Endodermal cell (in vitro differentiated cells): ENCODE measurements around the gene TULP4. TPM values are rescaled to one million over a fixed set of nuclear protein-coding genes. Genes with fewer than 3 reads are reported as not detected.

Source experiments
- DNase-seq: peaks from one replicate; pipeline ENCODE4 v3.0.0-alpha.2; 2017
- H3K27ac ChIP-seq: 2 replicates; pipeline ENCODE4 v1.5.1; 2013; ENCODE audit warnings: mild to moderate bottlenecking, low read depth, low read length, moderate library complexity
- H3K27me3 ChIP-seq: 2 replicates; pipeline ENCODE4 v1.6.1; 2013; ENCODE audit warnings: mild to moderate bottlenecking, low read length, moderate library complexity; ENCODE audit not compliant: insufficient read depth, control insufficient read depth, poor library complexity, severe bottlenecking
- H3K36me3 ChIP-seq: 2 replicates; pipeline ENCODE4 v1.7.0; 2013; ENCODE audit warnings: mild to moderate bottlenecking, low read length, moderate library complexity; ENCODE audit not compliant: control insufficient read depth, insufficient read depth
- H3K4me1 ChIP-seq: one replicate; pipeline ENCODE4 v1.7.0; 2013; ENCODE audit warnings: low read length; ENCODE audit not compliant: control insufficient read depth, insufficient read depth
- H3K4me3 ChIP-seq: 2 replicates; pipeline ENCODE4 v1.5.1; 2013; ENCODE audit warnings: mild to moderate bottlenecking, low read length, moderate library complexity
- H3K9ac ChIP-seq: 2 replicates; pipeline ENCODE4 v1.6.1; 2013; ENCODE audit warnings: mild to moderate bottlenecking, low read length, moderate library complexity; ENCODE audit not compliant: poor library complexity, severe bottlenecking; ENCODE audit errors: extremely low read depth
- H3K9me3 ChIP-seq: 2 replicates; pipeline ENCODE4 v1.6.1; 2013; ENCODE audit warnings: mild to moderate bottlenecking, low read length, moderate library complexity; ENCODE audit not compliant: control insufficient read depth
- H3K27ac Mint-ChIP-seq: 2 replicates; pipeline ENCODE4 v1.8.0; 2020; ENCODE audit warnings: mixed read lengths
- H3K27me3 Mint-ChIP-seq: 2 replicates; pipeline ENCODE4 v1.8.0; 2021; ENCODE audit warnings: mild to moderate bottlenecking, mixed read lengths; ENCODE audit not compliant: insufficient read depth
- H3K36me3 Mint-ChIP-seq: 2 replicates; pipeline ENCODE4 v1.8.0; 2020; ENCODE audit warnings: low read depth, mixed read lengths
- H3K4me1 Mint-ChIP-seq: 2 replicates; pipeline ENCODE4 v1.8.0; 2020; ENCODE audit warnings: mixed read lengths
- H3K4me3 Mint-ChIP-seq: 2 replicates; pipeline ENCODE4 v1.8.0; 2020; ENCODE audit warnings: mild to moderate bottlenecking, moderate library complexity, mixed read lengths
- H3K9me3 Mint-ChIP-seq: 2 replicates; pipeline ENCODE4 v1.8.0; 2020; ENCODE audit warnings: mild to moderate bottlenecking, mixed read lengths
- CTCF ChIP-seq: fragments of 200-600 bp; sonication (generic); conservative IDR thresholded peaks from 2 replicates; pipeline ENCODE4 v1.5.0; 2021; ENCODE audit warnings: antibody characterized with exemption, mild to moderate bottlenecking
- WGBS, 2 experiments: methylation state at CpG; one replicate each; pipeline versions ENCODE4 v1.1.5 to v1.1.7; 2013; ENCODE audit warnings: missing lambda C conversion rate in 2 of 2, mixed read lengths in 1 of 2; ENCODE audit not compliant: insufficient coverage in 1 of 2, insufficient read length in 1 of 2; 5-methylcytosine and 5-hydroxymethylcytosine counted together
- total RNA-seq, 2 donors: library from RNA; stranded (reverse); fragmentation: NEBNext Ultra II Directional in 1 of 2; extraction: Animal tissue kit (Norgen Biotek cat#: 25700) in 1 of 2; gene quantifications; 2 replicates in 1 of 2; 3 replicates in 1 of 2; pipeline ENCODE4 v1.2.1, GENCODE V29; 2021

The TULP4 gene
- total RNA-seq, 2 donors from 2014 or later, result 102 to 103 TPM

- 96 to 100% methylated on average over 2 of the region's 2 CpGs for WGBS, 2 experiments
- Mint-ChIP-seq H3K4me1 (peaks cover 5% of the 10 kb centered on the region), H3K4me3 (no peak overlapping the region), H3K27me3 (no peaks in the 10 kb centered on the region), H3K27ac (no peak overlapping the region), H3K36me3 (peaks cover 29% of the 10 kb centered on the region), H3K9me3 (peaks cover 8% of the 10 kb centered on the region)
- peaks cover 16% of the 10 kb centered on the region for H3K9me3 ChIP-seq
- H3K4me1 ChIP-seq, result no peaks in the 10 kb centered on the region
- no peak overlapping the region for H3K9ac ChIP-seq
- H3K36me3 ChIP-seq, result peaks cover 5% of the 10 kb centered on the region
- no peak for DNase-seq
- TF ChIP-seq CTCF, result no peak
- no peaks in the 10 kb centered on the region for H3K27me3 ChIP-seq
- H3K27ac ChIP-seq, result no peak overlapping the region
- H3K4me3 ChIP-seq, result no peak overlapping the region
Observed at GRCh38 chr6:158405933-158406332, 93.7 kb downstream of the TULP4 start.

- peaks cover 26% of the 10 kb centered on the region for H3K36me3 Mint-ChIP-seq
- Histone ChIP-seq H3K27me3 (no peaks in the 10 kb centered on the region), H3K9ac (no peak overlapping the region), H3K4me3 (no peak overlapping the region), H3K27ac (no peak overlapping the region), H3K36me3 (peaks cover 5% of the 10 kb centered on the region), H3K9me3 (peaks cover 16% of the 10 kb centered on the region), H3K4me1 (no peaks in the 10 kb centered on the region)
- no peak overlapping the region for H3K27ac Mint-ChIP-seq
- peaks cover 8% of the 10 kb centered on the region for H3K9me3 Mint-ChIP-seq
- no peak for TF ChIP-seq CTCF
- no peak for DNase-seq
- 80 to 100% methylated on average over 2 of the region's 2 CpGs for WGBS, 2 experiments
- H3K4me1 Mint-ChIP-seq, result peaks cover 5% of the 10 kb centered on the region
- no peak overlapping the region for H3K4me3 Mint-ChIP-seq
- no peaks in the 10 kb centered on the region for H3K27me3 Mint-ChIP-seq
Observed at GRCh38 chr6:158406736-158407135, 94.5 kb downstream of the TULP4 start.

GRCh38 chr6:158408013-158408412 is 95.7 kb downstream of the TULP4 start:
- no peak overlapping the region for H3K27ac ChIP-seq
- no peak for DNase-seq
- no peaks in the 10 kb centered on the region for H3K27me3 ChIP-seq
- no peaks in the 10 kb centered on the region for H3K4me1 ChIP-seq
- H3K9me3 ChIP-seq, result peaks cover 16% of the 10 kb centered on the region
- H3K36me3 ChIP-seq, result peaks cover 11% of the 10 kb centered on the region
- Mint-ChIP-seq H3K36me3 (peaks cover 28% of the 10 kb centered on the region), H3K4me3 (no peak overlapping the region), H3K27me3 (no peaks in the 10 kb centered on the region), H3K27ac (no peak overlapping the region), H3K4me1 (peaks cover 5% of the 10 kb centered on the region), H3K9me3 (peaks cover 8% of the 10 kb centered on the region)
- WGBS, 2 experiments, result 94 to 96% methylated on average over 4 to 9 of the region's 9 CpGs
- no peak overlapping the region for H3K9ac ChIP-seq
- no peak for TF ChIP-seq CTCF
- no peak overlapping the region for H3K4me3 ChIP-seq
